GM21367 (cell line): Measurements from ENCODE around the gene IAPP.
"Not testable (repeated sequence)": the region's sequence is repeated elsewhere in the genome, so short reads cannot be mapped to it uniquely, and the experiment has no call there.

Source experiments
- ATAC-seq: cut with Tn5 transposase; IDR thresholded peaks from one replicate; pipeline ENCODE4 v1.9.1; 2021; ENCODE audit not compliant: unreplicated experiment

The IAPP gene

GRCh38 chr12:21370845-21371449, 1.8 kb upstream of the IAPP start:
- no peak for ATAC-seq

- ATAC-seq: no peak
Observed at GRCh38 chr12:21379218-21379617, 6.5 kb downstream of the IAPP start.

- not testable (repeated sequence) for ATAC-seq
Observed at GRCh38 chr12:21381320-21381719, 8.6 kb downstream of the IAPP start.

GRCh38 chr12:21384261-21384660, 11.6 kb downstream of the IAPP start:
- ATAC-seq: no peak

GRCh38 chr12:21387174-21387573, 14.5 kb downstream of the IAPP start:
- ATAC-seq: no peak

GRCh38 chr12:21392384-21392783, 19.7 kb downstream of the IAPP start:
- ATAC-seq: no peak

- ATAC-seq: not testable (repeated sequence)
Observed at GRCh38 chr12:21394828-21395626, 22.3 kb downstream of the IAPP start.

- no peak for ATAC-seq
Observed at GRCh38 chr12:21413369-21414277, 40.9 kb downstream of the IAPP start.

GRCh38 chr12:21416511-21417121, 43.9 kb downstream of the IAPP start:
- ATAC-seq: no peak

GRCh38 chr12:21418398-21418797, 45.7 kb downstream of the IAPP start:
- not testable (repeated sequence) for ATAC-seq

GRCh38 chr12:21419009-21419699, 46.5 kb downstream of the IAPP start:
- ATAC-seq: not testable (repeated sequence)

- ATAC-seq: no peak
Observed at GRCh38 chr12:21428241-21428640, 55.5 kb downstream of the IAPP start.
